CD4-positive, alpha-beta memory T cell (primary cell): Measurements from ENCODE around the gene PWWP2B. TPM values are rescaled to one million over a fixed set of nuclear protein-coding genes. Genes with fewer than 3 reads are reported as not detected.

Source experiments
- CTCF ChIA-PET: fragments of 350-600 bp; sonication (Branson Sonifier 250); formaldehyde crosslinking; loops from one replicate; lab custom pipeline; 2021; ENCODE audit warnings: inconsistent platforms; ENCODE audit not compliant: partially characterized antibody; lab: Charles Lee
- POLR2A ChIA-PET: fragments of 350-600 bp; sonication (Branson Sonifier 250); formaldehyde crosslinking; loops from one replicate; lab custom pipeline; 2021; ENCODE audit not compliant: partially characterized antibody; lab: Charles Lee
- DNase-seq, 5 donors: peaks; one replicate each; pipeline versions ENCODE4 v3.0.0 to v3.0.0-alpha.2; 2020 to 2022; ENCODE audit warnings: mixed read lengths in 1 of 5
- H3K27ac ChIP-seq: one replicate; pipeline ENCODE4 v1.7.0; 2013; ENCODE audit warnings: low read depth, low read length
- H3K27me3 ChIP-seq: 2 replicates; pipeline ENCODE4 v1.7.0; 2013; ENCODE audit warnings: mild to moderate bottlenecking, low read length, moderate library complexity; ENCODE audit not compliant: insufficient read depth
- H3K36me3 ChIP-seq: 2 replicates; pipeline ENCODE4 v1.7.0; 2013; ENCODE audit warnings: mild to moderate bottlenecking, low read length, moderate library complexity; ENCODE audit not compliant: insufficient read depth
- H3K4me1 ChIP-seq: 2 replicates; pipeline ENCODE4 v1.7.0; 2013; ENCODE audit warnings: mild to moderate bottlenecking, low read length, moderate library complexity; ENCODE audit not compliant: insufficient read depth
- H3K4me3 ChIP-seq, 2 donors: one replicate each; pipeline ENCODE4 v1.7.0; 2013; ENCODE audit warnings: low read length in 2 of 2, mild to moderate bottlenecking in 1 of 2
- H3K9me3 ChIP-seq, 2 donors: one replicate each; pipeline ENCODE4 v1.7.0; 2013; ENCODE audit warnings: low read length in 2 of 2, control low read depth in 1 of 2; ENCODE audit not compliant: control insufficient read depth in 1 of 2
- H3K27ac Mint-ChIP-seq, 7 donors: one replicate each; pipeline ENCODE4 v1.8.0; 2020 to 2021; ENCODE audit warnings: mixed read lengths in 7 of 7, mild to moderate bottlenecking in 6 of 7, inconsistent platforms in 3 of 7, moderate library complexity in 3 of 7
- H3K27me3 Mint-ChIP-seq, 2 donors: one replicate each; pipeline ENCODE4 v1.8.0; 2020 to 2021; ENCODE audit warnings: mixed read lengths in 2 of 2
- H3K36me3 Mint-ChIP-seq, 2 donors: one replicate each; pipeline ENCODE4 v1.8.0; 2020 to 2021; ENCODE audit warnings: mixed read lengths in 2 of 2, inconsistent platforms in 1 of 2, mild to moderate bottlenecking in 1 of 2
- H3K4me1 Mint-ChIP-seq, 4 donors: one replicate each; pipeline ENCODE4 v1.8.0; 2020 to 2021; ENCODE audit warnings: mixed read lengths in 4 of 4, mild to moderate bottlenecking in 1 of 4
- H3K4me3 Mint-ChIP-seq, 8 donors: one replicate each; pipeline ENCODE4 v1.8.0; 2020 to 2021; ENCODE audit warnings: mixed read lengths in 8 of 8, mild to moderate bottlenecking in 7 of 8, moderate library complexity in 6 of 8, inconsistent platforms in 3 of 8
- H3K9me3 Mint-ChIP-seq, 8 donors: one replicate each; pipeline ENCODE4 v1.8.0; 2020 to 2021; ENCODE audit warnings: mixed read lengths in 8 of 8, mild to moderate bottlenecking in 5 of 8, inconsistent platforms in 3 of 8, moderate library complexity in 1 of 8
- intact Hi-C: fragments of 100-400 bp; cut with micrococcal nuclease; formaldehyde crosslinking; loops from one replicate; pipeline ENCODE4 v1.15.1; 2023
- polyA plus RNA-seq, 2 donors: library from polyadenylated mRNA; unstranded; fragments of 300-500 nt; fragmentation: Illumina TruSeq; gene quantifications; one replicate each; pipeline ENCODE4 v1.2.3, GENCODE V29; 2021
- total RNA-seq, 2 experiments: library from RNA; stranded (reverse); gene quantifications; one replicate each; pipeline ENCODE4 v1.2.3, GENCODE V29; 2021

Gene PWWP2B
- total and polyA plus RNA-seq, 4 experiments from 2014 or later, result 0.92 to 9.9 (median 6.3) TPM

- Mint-ChIP-seq H3K27me3 (peaks cover 2% of the 10 kb centered on the region in 2 donors), H3K36me3 (peaks cover 0 to 3% of the 10 kb centered on the region in 2 donors), H3K4me1 (peaks cover 0 to 4% (median under 1%) of the 10 kb centered on the region in 4 donors), H3K4me3 (no peak overlapping the region), H3K9me3 (peaks cover 0 to 9% (median 0%) of the 10 kb centered on the region in 8 donors), H3K27ac (no peak overlapping the region)
- ChIA-PET POLR2A (no interaction called here), CTCF (no interaction called here)
- H3K27me3 ChIP-seq, result no peaks in the 10 kb centered on the region
- intact Hi-C loops, result no loop called here
- no peaks in the 10 kb centered on the region for H3K9me3 ChIP-seq
- DNase-seq, result no peak
- H3K4me1 ChIP-seq, result no peaks in the 10 kb centered on the region
- H3K36me3 ChIP-seq, result no peaks in the 10 kb centered on the region
- no peak overlapping the region for H3K4me3 ChIP-seq
- H3K27ac ChIP-seq, result no peak overlapping the region
Observed at GRCh38 chr10:132466520-132467463, 69.8 kb downstream of the PWWP2B start.

Other genes with a start within 250 kb of the PWWP2B start
- gene DPYSL4, start 210.3 kb upstream of the PWWP2B start, total RNA-seq, result 1 to 10 TPM in 1 of 2 experiments, under 1 TPM in 1; 0.58 to 1.8 TPM
- gene DPYSL4, start 210.3 kb upstream of the PWWP2B start, polyA plus RNA-seq, result under 1 TPM; 0.21 to 0.24 TPM
- gene STK32C, start 89.2 kb upstream of the PWWP2B start, total RNA-seq, result 10 to 100 TPM; 12.8 to 14.7 TPM
- gene STK32C, start 89.2 kb upstream of the PWWP2B start, polyA plus RNA-seq, result 1 to 10 TPM; 7.5 to 8.5 TPM
- 1 to 10 TPM; 3.7 to 3.8 TPM for gene LRRC27, start 65.0 kb upstream of the PWWP2B start, total RNA-seq
- gene LRRC27, start 65.0 kb upstream of the PWWP2B start, polyA plus RNA-seq, result 1 to 10 TPM in 1 of 2 donors, under 1 TPM in 1; 0.90 to 2.3 TPM
- 10 to 100 TPM; 18.9 to 19.3 TPM for gene INPP5A, start 140.6 kb downstream of the PWWP2B start, total RNA-seq
- 1 to 10 TPM in 1 of 2 donors, under 1 TPM in 1; 0.61 to 2.7 TPM for gene INPP5A, start 140.6 kb downstream of the PWWP2B start, polyA plus RNA-seq